ENCODE measurements around the gene FCN2.

- no peak for TF ChIP-seq EZH2 (IDR thresholded peaks at IDR 0.05; ENCODE audit: borderline replicate concordance)
- TF ChIP-seq, protein P1, sequence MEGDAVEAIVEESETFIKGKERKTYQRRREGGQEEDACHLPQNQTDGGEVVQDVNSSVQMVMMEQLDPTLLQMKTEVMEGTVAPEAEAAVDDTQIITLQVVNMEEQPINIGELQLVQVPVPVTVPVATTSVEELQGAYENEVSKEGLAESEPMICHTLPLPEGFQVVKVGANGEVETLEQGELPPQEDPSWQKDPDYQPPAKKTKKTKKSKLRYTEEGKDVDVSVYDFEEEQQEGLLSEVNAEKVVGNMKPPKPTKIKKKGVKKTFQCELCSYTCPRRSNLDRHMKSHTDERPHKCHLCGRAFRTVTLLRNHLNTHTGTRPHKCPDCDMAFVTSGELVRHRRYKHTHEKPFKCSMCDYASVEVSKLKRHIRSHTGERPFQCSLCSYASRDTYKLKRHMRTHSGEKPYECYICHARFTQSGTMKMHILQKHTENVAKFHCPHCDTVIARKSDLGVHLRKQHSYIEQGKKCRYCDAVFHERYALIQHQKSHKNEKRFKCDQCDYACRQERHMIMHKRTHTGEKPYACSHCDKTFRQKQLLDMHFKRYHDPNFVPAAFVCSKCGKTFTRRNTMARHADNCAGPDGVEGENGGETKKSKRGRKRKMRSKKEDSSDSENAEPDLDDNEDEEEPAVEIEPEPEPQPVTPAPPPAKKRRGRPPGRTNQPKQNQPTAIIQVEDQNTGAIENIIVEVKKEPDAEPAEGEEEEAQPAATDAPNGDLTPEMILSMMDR (IDR thresholded peaks at IDR 0.05; ENCODE audit: poor library complexity): no peak
Measured at GRCh38 chr9:134936346-134937163, 55.9 kb downstream of the FCN2 start.

All from hepatocyte (in vitro differentiated cells).